Measurements from ENCODE around the gene FCHSD2. TPM values are rescaled to one million over a fixed set of nuclear protein-coding genes. Genes with fewer than 3 reads are reported as not detected.

Gene FCHSD2
- total and polyA plus RNA-seq, 4 donors, result 14.7 to 41.6 (median 32.6) TPM

DNA sequence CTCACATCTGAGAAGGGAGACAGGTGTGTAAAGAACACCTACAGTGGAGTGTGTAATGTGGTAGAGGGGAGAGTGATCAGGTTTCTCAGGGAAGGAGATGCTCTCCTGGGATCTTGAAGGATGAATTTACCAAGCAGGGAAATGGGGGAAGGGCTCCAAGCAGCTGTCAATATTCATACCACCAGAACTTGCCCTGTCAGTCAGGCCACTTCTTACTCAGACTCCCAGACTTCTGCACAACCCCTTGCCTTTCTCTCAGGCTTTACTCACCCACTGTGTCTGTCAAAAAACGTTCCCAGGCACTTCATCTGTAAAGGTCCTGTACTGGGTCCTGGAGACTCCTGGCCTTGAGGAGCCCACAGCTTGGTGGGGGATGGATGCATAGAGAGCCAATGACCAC is 14.0 kb upstream of the FCHSD2 start:
- H3K27me3 ChIP-seq (ENCODE audit: control insufficient read depth in 3 of 3, insufficient read depth in 3 of 3, low read length in 2 of 3), result no peaks in the 10 kb centered on the region
- no peak overlapping the region for H3K4me3 ChIP-seq
- DNase-seq (no peak), ATAC-seq (ENCODE audit: insufficient read depth, low FRiP score) (no peak)
- H3K4me1 ChIP-seq (ENCODE audit: control insufficient read depth in 5 of 5, insufficient read depth in 5 of 5, low read length in 5 of 5), result peaks cover 0 to 16% (median 11%) of the 10 kb centered on the region in 5 donors
- TF ChIP-seq, protein P1, sequence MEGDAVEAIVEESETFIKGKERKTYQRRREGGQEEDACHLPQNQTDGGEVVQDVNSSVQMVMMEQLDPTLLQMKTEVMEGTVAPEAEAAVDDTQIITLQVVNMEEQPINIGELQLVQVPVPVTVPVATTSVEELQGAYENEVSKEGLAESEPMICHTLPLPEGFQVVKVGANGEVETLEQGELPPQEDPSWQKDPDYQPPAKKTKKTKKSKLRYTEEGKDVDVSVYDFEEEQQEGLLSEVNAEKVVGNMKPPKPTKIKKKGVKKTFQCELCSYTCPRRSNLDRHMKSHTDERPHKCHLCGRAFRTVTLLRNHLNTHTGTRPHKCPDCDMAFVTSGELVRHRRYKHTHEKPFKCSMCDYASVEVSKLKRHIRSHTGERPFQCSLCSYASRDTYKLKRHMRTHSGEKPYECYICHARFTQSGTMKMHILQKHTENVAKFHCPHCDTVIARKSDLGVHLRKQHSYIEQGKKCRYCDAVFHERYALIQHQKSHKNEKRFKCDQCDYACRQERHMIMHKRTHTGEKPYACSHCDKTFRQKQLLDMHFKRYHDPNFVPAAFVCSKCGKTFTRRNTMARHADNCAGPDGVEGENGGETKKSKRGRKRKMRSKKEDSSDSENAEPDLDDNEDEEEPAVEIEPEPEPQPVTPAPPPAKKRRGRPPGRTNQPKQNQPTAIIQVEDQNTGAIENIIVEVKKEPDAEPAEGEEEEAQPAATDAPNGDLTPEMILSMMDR (IDR thresholded peaks at IDR 0.05; ENCODE audit: control extremely low read depth, extremely low read depth), result no peak
- peak overlapping the region in 1 of 2 donors; percentile 79 for H3K27ac ChIP-seq (ENCODE audit: low read depth in 1 of 2, low read length in 1 of 2)
- 58 to 73% methylated on average over 1 of the region's 1 CpG for WGBS, 2 donors
- no peak overlapping the region for H3K9ac ChIP-seq (ENCODE audit: insufficient read depth in 1 of 2, low read length in 2 of 2)
- no peaks in the 10 kb centered on the region for H3K36me3 ChIP-seq (ENCODE audit: control insufficient read depth in 4 of 4, insufficient read depth in 4 of 4, low read length in 4 of 4)
- no peaks in the 10 kb centered on the region for H3K9me3 ChIP-seq (ENCODE audit: control insufficient read depth in 4 of 4, insufficient read depth in 3 of 4, low read length in 3 of 4)

DNA sequence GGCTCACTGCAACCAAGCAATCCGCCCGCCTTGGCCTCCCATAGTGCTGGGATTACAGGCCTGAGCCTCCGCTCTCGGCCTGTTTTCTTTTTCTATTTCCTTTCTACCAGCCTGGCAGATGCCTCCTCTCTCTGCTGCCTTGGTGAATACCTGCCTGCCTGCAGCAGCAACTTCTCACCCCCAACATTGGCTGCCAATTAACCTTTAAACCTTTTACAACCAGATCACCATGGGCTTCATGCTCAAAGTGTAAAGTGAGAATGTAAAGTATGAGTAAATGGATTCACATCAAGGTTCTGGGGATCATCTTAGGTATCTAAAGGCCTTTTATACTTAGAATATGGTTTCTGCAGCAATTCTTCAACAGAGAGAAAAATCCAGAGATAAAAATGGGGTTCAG is 13.0 kb upstream of the FCHSD2 start:
- Histone ChIP-seq H3K4me1 (ENCODE audit: control insufficient read depth in 5 of 5, insufficient read depth in 5 of 5, low read length in 5 of 5) (peaks cover 0 to 16% (median 11%) of the 10 kb centered on the region in 5 donors), H3K9ac (ENCODE audit: insufficient read depth in 1 of 2, low read length in 2 of 2) (no peak overlapping the region), H3K27me3 (ENCODE audit: control insufficient read depth in 3 of 3, insufficient read depth in 3 of 3, low read length in 2 of 3) (no peaks in the 10 kb centered on the region), H3K27ac (ENCODE audit: low read depth in 1 of 2, low read length in 1 of 2) (no peak overlapping the region), H3K9me3 (ENCODE audit: control insufficient read depth in 4 of 4, insufficient read depth in 3 of 4, low read length in 3 of 4) (no peaks in the 10 kb centered on the region), H3K36me3 (ENCODE audit: control insufficient read depth in 4 of 4, insufficient read depth in 4 of 4, low read length in 4 of 4) (no peaks in the 10 kb centered on the region), H3K4me3 (no peak overlapping the region)
- no peak for ATAC-seq (ENCODE audit: insufficient read depth, low FRiP score)
- DNase-seq, result no peak
- TF ChIP-seq, protein P1 (IDR thresholded peaks at IDR 0.05; ENCODE audit: control extremely low read depth, extremely low read depth), result no peak
- 91 to 93% methylated on average over 4 of the region's 4 CpGs for WGBS, 2 donors

DNA sequence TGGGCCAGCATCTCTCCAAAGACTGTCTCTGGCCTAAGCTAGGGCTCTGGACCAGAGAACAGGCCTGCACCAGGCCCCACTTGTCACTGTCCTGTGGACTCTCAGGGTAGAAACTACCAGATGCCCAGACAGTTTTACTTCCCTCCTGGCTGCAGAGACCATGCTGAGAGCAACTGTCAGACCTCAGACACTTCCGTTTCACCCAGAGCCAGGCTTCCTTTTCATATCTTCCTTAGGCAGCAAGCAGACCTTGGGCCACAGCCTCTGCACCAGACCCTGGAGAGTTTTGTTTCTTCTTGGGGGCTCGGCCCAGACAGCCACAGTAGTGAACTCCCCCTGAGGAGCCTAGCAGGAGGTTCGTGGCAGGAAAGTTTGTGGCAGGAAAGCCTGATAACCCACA is 12.1 kb upstream of the FCHSD2 start:
- no peak for DNase-seq
- peak overlapping the region; percentile 6 to 61 for H3K27ac ChIP-seq (ENCODE audit: low read depth in 1 of 2, low read length in 1 of 2)

More for the DNA sequence above, 12.1 kb upstream of the FCHSD2 start:
- TF ChIP-seq, protein P1 (IDR thresholded peaks at IDR 0.05; ENCODE audit: control extremely low read depth, extremely low read depth), result no peak
- 38 to 57% methylated on average over 3 of the region's 3 CpGs for WGBS, 2 donors
- Histone ChIP-seq H3K9ac (ENCODE audit: insufficient read depth in 1 of 2, low read length in 2 of 2) (no peak overlapping the region), H3K27me3 (ENCODE audit: control insufficient read depth in 3 of 3, insufficient read depth in 3 of 3, low read length in 2 of 3) (no peaks in the 10 kb centered on the region), H3K36me3 (ENCODE audit: control insufficient read depth in 4 of 4, insufficient read depth in 4 of 4, low read length in 4 of 4) (no peaks in the 10 kb centered on the region), H3K4me1 (ENCODE audit: control insufficient read depth in 5 of 5, insufficient read depth in 5 of 5, low read length in 5 of 5) (peaks cover 0 to 16% (median 10%) of the 10 kb centered on the region in 5 donors), H3K9me3 (ENCODE audit: control insufficient read depth in 4 of 4, insufficient read depth in 3 of 4, low read length in 3 of 4) (no peaks in the 10 kb centered on the region), H3K4me3 (no peak overlapping the region)
- no peak for ATAC-seq (ENCODE audit: insufficient read depth, low FRiP score)
